Thyroid gland (tissue), 4 donors: Measurements from ENCODE around the gene RIOK3. TPM values are rescaled to one million over a fixed set of nuclear protein-coding genes. Genes with fewer than 3 reads are reported as not detected.

Source experiments
- DNase-seq, 2 donors: peaks; one replicate each; pipeline ENCODE4 v3.0.0-alpha.2; 2019
- H3K27ac ChIP-seq, 3 donors: fragments of 200-600 bp; sonication (generic); 1 replicate in 2 of 3; 2 replicates in 1 of 3; pipeline ENCODE4 v1.5.1; 2016 to 2019; ENCODE audit warnings: mild to moderate bottlenecking in 1 of 3, moderate library complexity in 1 of 3
- H3K27me3 ChIP-seq: fragments of 200-600 bp; sonication (generic); one replicate; pipeline ENCODE4 v1.5.1; 2019
- H3K36me3 ChIP-seq, 2 donors: fragments of 200-600 bp; sonication (generic); one replicate each; pipeline ENCODE4 v1.5.1; 2016 to 2019
- H3K4me1 ChIP-seq, 2 donors: fragments of 200-600 bp; sonication (generic); one replicate each; pipeline ENCODE4 v1.5.1; 2017 to 2019
- H3K4me3 ChIP-seq, 3 donors: fragments of 200-600 bp; sonication (generic); replicated peaks in 1 of 3; 1 replicate in 2 of 3; 2 replicates in 1 of 3; pipeline ENCODE4 v1.5.1; 2016; ENCODE audit warnings: mild to moderate bottlenecking in 1 of 3
- H3K9me3 ChIP-seq: fragments of 200-600 bp; sonication (generic); one replicate; pipeline ENCODE4 v1.5.1; 2017
- CTCF ChIP-seq, 6 experiments: fragments of 200-600 bp in 3 of 6; fragments of 450-650 bp in 3 of 6; sonication (generic) in 3 of 6; IDR thresholded peaks; one replicate each; pipeline ENCODE4 v1.5.1; 2016 to 2019; ENCODE audit warnings: antibody characterized with exemption in 6 of 6, mild to moderate bottlenecking in 2 of 6, inconsistent platforms in 1 of 6, moderate library complexity in 1 of 6
- POLR2A ChIP-seq, 2 donors: fragments of 450-650 bp; IDR thresholded peaks; one replicate each; pipeline ENCODE4 v1.6.1; 2017; ENCODE audit warnings: antibody characterized with exemption in 2 of 2, mild to moderate bottlenecking in 2 of 2, moderate library complexity in 1 of 2
- WGBS, 2 donors: methylation state at CpG; one replicate each; pipeline ENCODE4 v1.1.5; 2017; 5-methylcytosine and 5-hydroxymethylcytosine counted together
- intact Hi-C: fragments of 100-400 bp; cut with DNase I; formaldehyde crosslinking; loops from one replicate; pipeline ENCODE4 v1.15.1; 2023
- small RNA-seq: library from RNA; depleted of rRNA; stranded (forward); fragments of <200 nt; gene quantifications from one replicate; pipeline ENCODE3, GENCODE V24; 2016
- total RNA-seq, 4 donors: library from RNA; depleted of rRNA; stranded (reverse); fragments of >200 nt; gene quantifications; one replicate each; pipeline ENCODE4 v1.2.3, GENCODE V29; 2016

RIOK3 gene
- total RNA-seq, 4 donors from 2014 or later, result 51.2 to 85.7 (median 63.6) TPM

- TF ChIP-seq POLR2A (IDR thresholded peaks at IDR 0.05) (no peak), CTCF (IDR thresholded peaks at IDR 0.05) (no peak)
- Histone ChIP-seq H3K27me3 (no peaks in the 10 kb centered on the region), H3K9me3 (no peaks in the 10 kb centered on the region), H3K4me1 (no peaks in the 10 kb centered on the region), H3K36me3 (peaks cover 74 to 82% of the 10 kb centered on the region in 2 donors), H3K27ac (no peak overlapping the region), H3K4me3 (no peak overlapping the region)
- 90 to 91% methylated on average over 3 of the region's 3 CpGs for WGBS, 2 donors
- intact Hi-C loops, result no loop called here
- no peak for DNase-seq
Measured at GRCh38 chr18:23529604-23530003, 76.5 kb downstream of the RIOK3 start.

- intact Hi-C loops, result no loop called here
- no peaks in the 10 kb centered on the region for H3K9me3 ChIP-seq
- H3K27ac ChIP-seq, result no peak overlapping the region
- TF ChIP-seq CTCF (IDR thresholded peaks at IDR 0.05), result no peak
- TF ChIP-seq POLR2A (IDR thresholded peaks at IDR 0.05), result no peak
- H3K4me3 ChIP-seq, result no peak overlapping the region
- no peak for DNase-seq
- no peaks in the 10 kb centered on the region for H3K4me1 ChIP-seq
- H3K36me3 ChIP-seq, result peaks cover 75 to 87% of the 10 kb centered on the region in 2 donors
- no peaks in the 10 kb centered on the region for H3K27me3 ChIP-seq
- WGBS, 2 donors, result 92 to 93% methylated on average over 7 of the region's 7 CpGs
Measured at GRCh38 chr18:23530195-23530594, 77.1 kb downstream of the RIOK3 start.

GRCh38 chr18:23531912-23532311 is 78.8 kb downstream of the RIOK3 start:
- WGBS, 2 donors, result 94 to 96% methylated on average over 13 of the region's 13 CpGs

More at GRCh38 chr18:23531912-23532311, 78.8 kb downstream of the RIOK3 start:
- Histone ChIP-seq H3K27ac (no peak overlapping the region), H3K4me3 (no peak overlapping the region), H3K27me3 (no peaks in the 10 kb centered on the region), H3K4me1 (no peaks in the 10 kb centered on the region), H3K36me3 (peaks cover 67 to 86% of the 10 kb centered on the region in 2 donors), H3K9me3 (no peaks in the 10 kb centered on the region)
- intact Hi-C loops, result no loop called here
- TF ChIP-seq CTCF (IDR thresholded peaks at IDR 0.05), result no peak
- TF ChIP-seq POLR2A (IDR thresholded peaks at IDR 0.05), result no peak
- no peak for DNase-seq

Small RNA genes within 50 kb of the gene (small RNA-seq; reads per million reads assigned to genes)
- gene AC026634.1 (not detected), gene RF00019 (not detected)

Other genes starting within 250 kb of the RIOK3 start
- 10 to 100 TPM; 18.1 to 25.1 (median 21.7) TPM for gene RMC1, start 50.2 kb downstream of the RIOK3 start, total RNA-seq
- gene NPC1, start 133.2 kb downstream of the RIOK3 start, total RNA-seq, result 10 to 100 TPM; 32.8 to 68.6 (median 42.0) TPM
- gene ANKRD29, start 209.6 kb downstream of the RIOK3 start, total RNA-seq, result 1 to 10 TPM; 3.4 to 6.1 (median 4.5) TPM
- gene LAMA3, start 236.2 kb downstream of the RIOK3 start, total RNA-seq, result 10 to 100 TPM in 1 of 4 donors, 1 to 10 TPM in 3; 7.5 to 12.1 (median 8.9) TPM